Measurements from ENCODE around the gene U2SURP.

DNA sequence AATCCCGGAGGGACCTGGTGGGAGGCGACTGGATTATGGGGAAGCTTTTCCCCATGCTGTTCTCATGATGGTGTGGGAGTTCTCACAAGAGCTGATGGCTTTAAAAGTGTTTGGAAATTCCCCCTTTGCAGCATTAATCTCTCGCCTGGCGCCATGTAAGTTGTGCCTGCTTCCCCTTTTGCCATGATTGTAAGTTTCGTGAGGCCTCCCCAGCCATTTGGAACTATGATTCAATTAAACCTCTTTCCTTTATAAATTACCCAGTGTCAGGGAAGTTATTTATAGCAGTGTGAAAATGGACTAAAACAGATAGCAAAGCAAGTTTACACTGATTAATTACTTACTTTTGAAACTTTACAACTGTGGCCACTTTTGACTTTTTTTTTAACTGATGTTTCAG lies 10.6 kb upstream of the U2SURP start:
- TF ChIP-seq CTCF (IDR thresholded peaks at IDR 0.05; ENCODE audit: insufficient read depth, low read length) (no peak), GABPA (IDR thresholded peaks at IDR 0.05; ENCODE audit: low read depth) (no peak), POLR2AphosphoS5 (IDR thresholded peaks at IDR 0.05; ENCODE audit: low read depth) (no peak)
- TF ChIP-seq, protein P1, sequence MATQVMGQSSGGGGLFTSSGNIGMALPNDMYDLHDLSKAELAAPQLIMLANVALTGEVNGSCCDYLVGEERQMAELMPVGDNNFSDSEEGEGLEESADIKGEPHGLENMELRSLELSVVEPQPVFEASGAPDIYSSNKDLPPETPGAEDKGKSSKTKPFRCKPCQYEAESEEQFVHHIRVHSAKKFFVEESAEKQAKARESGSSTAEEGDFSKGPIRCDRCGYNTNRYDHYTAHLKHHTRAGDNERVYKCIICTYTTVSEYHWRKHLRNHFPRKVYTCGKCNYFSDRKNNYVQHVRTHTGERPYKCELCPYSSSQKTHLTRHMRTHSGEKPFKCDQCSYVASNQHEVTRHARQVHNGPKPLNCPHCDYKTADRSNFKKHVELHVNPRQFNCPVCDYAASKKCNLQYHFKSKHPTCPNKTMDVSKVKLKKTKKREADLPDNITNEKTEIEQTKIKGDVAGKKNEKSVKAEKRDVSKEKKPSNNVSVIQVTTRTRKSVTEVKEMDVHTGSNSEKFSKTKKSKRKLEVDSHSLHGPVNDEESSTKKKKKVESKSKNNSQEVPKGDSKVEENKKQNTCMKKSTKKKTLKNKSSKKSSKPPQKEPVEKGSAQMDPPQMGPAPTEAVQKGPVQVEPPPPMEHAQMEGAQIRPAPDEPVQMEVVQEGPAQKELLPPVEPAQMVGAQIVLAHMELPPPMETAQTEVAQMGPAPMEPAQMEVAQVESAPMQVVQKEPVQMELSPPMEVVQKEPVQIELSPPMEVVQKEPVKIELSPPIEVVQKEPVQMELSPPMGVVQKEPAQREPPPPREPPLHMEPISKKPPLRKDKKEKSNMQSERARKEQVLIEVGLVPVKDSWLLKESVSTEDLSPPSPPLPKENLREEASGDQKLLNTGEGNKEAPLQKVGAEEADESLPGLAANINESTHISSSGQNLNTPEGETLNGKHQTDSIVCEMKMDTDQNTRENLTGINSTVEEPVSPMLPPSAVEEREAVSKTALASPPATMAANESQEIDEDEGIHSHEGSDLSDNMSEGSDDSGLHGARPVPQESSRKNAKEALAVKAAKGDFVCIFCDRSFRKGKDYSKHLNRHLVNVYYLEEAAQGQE (IDR thresholded peaks at IDR 0.05; ENCODE audit: insufficient replicate concordance, low read depth) = no peak
